Right atrium auricular region (tissue), 2 donors: ENCODE data around the gene BICDL2. TPM values are rescaled to one million over a fixed set of nuclear protein-coding genes. Genes with fewer than 3 reads are reported as not detected.
"Not testable (repeated sequence)": the region's sequence is repeated elsewhere in the genome, so short reads cannot be mapped to it uniquely, and the experiment has no call there.

Source experiments
- DNase-seq: peaks from one replicate; pipeline ENCODE4 v3.0.0-alpha.2; 2019; ENCODE audit warnings: low spot score
- H3K27ac ChIP-seq, 2 donors: fragments of 200-600 bp; sonication (generic); 1 replicate in 1 of 2; 2 replicates in 1 of 2; pipeline ENCODE4 v1.5.1; 2016 to 2019
- H3K27me3 ChIP-seq, 2 donors: fragments of 200-600 bp; sonication (generic); one replicate each; pipeline versions ENCODE4 v1.5.1 to v1.6.0; 2017 to 2019
- H3K36me3 ChIP-seq: fragments of 200-600 bp; sonication (generic); one replicate; pipeline ENCODE4 v1.5.1; 2016
- H3K4me1 ChIP-seq, 2 donors: fragments of 200-600 bp; sonication (generic); one replicate each; pipeline versions ENCODE4 v1.5.1 to v1.6.0; 2017 to 2019
- H3K4me3 ChIP-seq, 2 donors: fragments of 200-600 bp; sonication (generic); 1 replicate in 1 of 2; 2 replicates in 1 of 2; pipeline ENCODE4 v1.5.1; 2017 to 2019; ENCODE audit warnings: mild to moderate bottlenecking in 1 of 2, moderate library complexity in 1 of 2
- H3K9me3 ChIP-seq, 2 donors: fragments of 200-600 bp; sonication (generic); one replicate each; pipeline ENCODE4 v1.5.1; 2019
- total RNA-seq, 2 donors: library from RNA; depleted of rRNA; stranded (reverse); fragments of >200 nt; gene quantifications; one replicate each; pipeline ENCODE4 v1.1.0, GENCODE V29; 2016
- TF ChIP-seq, protein P1 (sequence below), 2 donors: fragments of 200-600 bp; sonication (generic); IDR thresholded peaks; one replicate each; pipeline ENCODE4 v1.5.1; 2019; ENCODE audit warnings: antibody characterized with exemption in 2 of 2

BICDL2 gene, protein sequence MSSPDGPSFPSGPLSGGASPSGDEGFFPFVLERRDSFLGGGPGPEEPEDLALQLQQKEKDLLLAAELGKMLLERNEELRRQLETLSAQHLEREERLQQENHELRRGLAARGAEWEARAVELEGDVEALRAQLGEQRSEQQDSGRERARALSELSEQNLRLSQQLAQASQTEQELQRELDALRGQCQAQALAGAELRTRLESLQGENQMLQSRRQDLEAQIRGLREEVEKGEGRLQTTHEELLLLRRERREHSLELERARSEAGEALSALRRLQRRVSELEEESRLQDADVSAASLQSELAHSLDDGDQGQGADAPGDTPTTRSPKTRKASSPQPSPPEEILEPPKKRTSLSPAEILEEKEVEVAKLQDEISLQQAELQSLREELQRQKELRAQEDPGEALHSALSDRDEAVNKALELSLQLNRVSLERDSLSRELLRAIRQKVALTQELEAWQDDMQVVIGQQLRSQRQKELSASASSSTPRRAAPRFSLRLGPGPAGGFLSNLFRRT
- total RNA-seq = under 1 TPM in 1 of 2 donors, not detected in 1; 0.28 TPM

DNA sequence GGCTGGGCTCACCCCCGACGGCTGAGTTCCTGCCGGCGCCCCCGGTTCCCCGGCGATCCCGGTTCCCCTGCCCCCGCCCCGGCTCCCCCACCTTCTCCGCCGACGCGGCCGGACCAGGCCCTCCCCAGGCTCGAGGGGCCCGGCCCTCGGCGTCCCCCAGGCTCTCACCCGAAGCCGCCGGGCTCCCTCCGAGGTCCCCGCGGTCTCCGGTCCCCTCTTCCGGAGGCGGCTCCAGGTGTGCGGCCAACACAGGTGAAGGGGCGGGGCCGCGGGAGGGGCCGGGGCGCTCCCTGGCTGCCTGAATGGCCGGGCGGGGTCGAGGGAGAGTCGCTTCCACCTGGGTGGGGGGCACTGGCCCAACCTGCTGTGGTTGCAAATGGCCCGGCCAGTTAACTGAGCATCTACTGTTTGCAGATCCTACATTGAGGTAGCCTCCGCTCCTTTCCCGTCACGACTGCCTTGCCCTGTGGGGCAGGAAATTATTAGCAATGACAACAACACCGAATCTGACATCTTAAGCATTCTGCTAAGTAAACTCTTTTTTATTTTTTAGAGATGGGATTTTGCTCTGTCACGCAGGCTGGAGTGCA is at the start of gene BICDL2:
TSS of gene BICDL2 (minus strand) at position 219 of the 590 bp plus-strand sequence. CDS start 1,448 bp downstream, outside the sequence.
- Histone ChIP-seq H3K4me3 (peak within 1 kb of the TSS in 1 of 2 donors; percentile 12), H3K27me3 (peaks cover 9 to 36% of the 10 kb centered on the region in 2 donors), H3K27ac (no peak within 1 kb of the TSS), H3K4me1 (peaks cover 0 to 12% of the 10 kb centered on the region in 2 donors), H3K36me3 (no peaks in the 10 kb centered on the region), H3K9me3 (no peaks in the 10 kb centered on the region)
- TF ChIP-seq, protein P1, sequence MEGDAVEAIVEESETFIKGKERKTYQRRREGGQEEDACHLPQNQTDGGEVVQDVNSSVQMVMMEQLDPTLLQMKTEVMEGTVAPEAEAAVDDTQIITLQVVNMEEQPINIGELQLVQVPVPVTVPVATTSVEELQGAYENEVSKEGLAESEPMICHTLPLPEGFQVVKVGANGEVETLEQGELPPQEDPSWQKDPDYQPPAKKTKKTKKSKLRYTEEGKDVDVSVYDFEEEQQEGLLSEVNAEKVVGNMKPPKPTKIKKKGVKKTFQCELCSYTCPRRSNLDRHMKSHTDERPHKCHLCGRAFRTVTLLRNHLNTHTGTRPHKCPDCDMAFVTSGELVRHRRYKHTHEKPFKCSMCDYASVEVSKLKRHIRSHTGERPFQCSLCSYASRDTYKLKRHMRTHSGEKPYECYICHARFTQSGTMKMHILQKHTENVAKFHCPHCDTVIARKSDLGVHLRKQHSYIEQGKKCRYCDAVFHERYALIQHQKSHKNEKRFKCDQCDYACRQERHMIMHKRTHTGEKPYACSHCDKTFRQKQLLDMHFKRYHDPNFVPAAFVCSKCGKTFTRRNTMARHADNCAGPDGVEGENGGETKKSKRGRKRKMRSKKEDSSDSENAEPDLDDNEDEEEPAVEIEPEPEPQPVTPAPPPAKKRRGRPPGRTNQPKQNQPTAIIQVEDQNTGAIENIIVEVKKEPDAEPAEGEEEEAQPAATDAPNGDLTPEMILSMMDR (IDR thresholded peaks at IDR 0.05) = no peak
- DNase-seq = no peak

DNA sequence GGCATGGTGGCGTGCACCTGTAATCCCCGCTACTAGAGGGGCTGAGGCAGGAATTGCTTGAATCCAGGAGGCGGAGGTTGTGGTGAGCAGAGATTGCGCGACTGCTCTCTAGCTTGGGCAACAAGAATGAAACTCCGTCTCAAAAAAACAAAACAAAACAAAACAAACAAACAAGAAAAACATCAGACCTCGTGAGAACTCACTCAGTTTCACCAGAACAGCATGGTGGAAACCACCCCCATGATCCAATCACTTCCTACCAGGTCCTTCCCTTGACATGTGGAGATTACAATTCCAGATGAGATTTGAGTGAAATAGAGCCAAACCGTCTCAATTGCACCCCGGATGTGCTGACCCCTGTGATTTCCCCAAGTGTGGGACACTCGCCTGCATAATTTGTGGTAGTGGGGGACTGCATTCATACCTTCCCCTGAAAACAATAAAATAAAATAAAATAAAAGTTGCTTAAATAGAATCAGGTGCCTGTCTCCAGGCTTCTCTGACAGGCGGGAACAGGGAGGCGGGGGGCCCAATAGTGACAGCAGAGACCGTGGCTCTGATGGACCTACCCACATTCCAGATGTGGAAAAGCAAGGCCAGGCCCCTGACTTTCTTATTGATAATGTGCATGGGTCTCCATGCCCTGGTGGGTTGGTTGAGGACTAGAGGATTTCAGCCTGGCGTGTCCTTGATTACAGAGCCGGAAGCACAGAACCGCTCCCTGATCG is 49.3 kb upstream of the BICDL2 start:
- Histone ChIP-seq H3K36me3 (no peaks in the 10 kb centered on the region), H3K9me3 (no peaks in the 10 kb centered on the region), H3K4me3 (peak overlapping the region; percentile 24 to 42), H3K4me1 (peaks cover 0 to 26% of the 10 kb centered on the region in 2 donors), H3K27ac (peak overlapping the region; percentile 63 to 73), H3K27me3 (no peaks in the 10 kb centered on the region)
- TF ChIP-seq, protein P1 (IDR thresholded peaks at IDR 0.05) = no peak
- DNase-seq = no peak

DNA sequence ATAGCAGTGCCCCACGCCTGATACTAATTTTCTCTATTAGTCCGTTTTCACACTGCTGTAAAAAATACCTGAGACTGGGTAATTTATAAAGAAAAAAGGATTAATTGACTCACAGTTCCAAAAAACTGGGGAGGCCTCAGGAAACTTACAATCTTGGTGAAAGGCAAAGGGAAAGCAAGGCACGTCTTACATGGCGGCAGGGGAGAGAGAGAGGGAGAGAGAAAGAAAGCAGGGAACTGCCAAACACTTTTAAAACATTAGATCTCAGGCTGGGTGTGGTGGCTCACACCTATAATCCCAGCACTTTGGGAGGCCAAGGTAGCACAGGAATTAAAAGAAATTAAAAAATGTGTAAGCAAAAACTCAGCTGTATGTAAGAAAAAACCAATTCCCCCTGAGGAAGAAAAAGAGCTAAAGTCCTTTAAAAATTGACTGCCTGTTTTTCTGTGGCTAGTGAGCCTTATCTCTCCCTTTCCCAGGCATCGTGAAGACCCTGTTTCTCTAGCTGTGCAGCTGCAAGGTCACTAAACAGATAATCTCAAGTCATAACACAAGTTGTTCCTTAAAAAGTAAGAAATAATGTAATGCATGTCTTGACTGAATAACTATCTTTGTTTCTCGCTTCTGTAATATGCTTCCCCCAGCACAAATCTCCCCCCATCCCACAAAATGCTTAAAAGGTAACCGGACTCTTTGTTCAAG is 48.4 kb upstream of the BICDL2 start:
- Histone ChIP-seq H3K27ac (no peak overlapping the region), H3K9me3 (no peaks in the 10 kb centered on the region), H3K27me3 (no peaks in the 10 kb centered on the region), H3K4me1 (peaks cover 0 to 26% of the 10 kb centered on the region in 2 donors), H3K4me3 (no peak overlapping the region), H3K36me3 (no peaks in the 10 kb centered on the region)
- TF ChIP-seq, protein P1 (IDR thresholded peaks at IDR 0.05) = no peak
- no peak for DNase-seq

DNA sequence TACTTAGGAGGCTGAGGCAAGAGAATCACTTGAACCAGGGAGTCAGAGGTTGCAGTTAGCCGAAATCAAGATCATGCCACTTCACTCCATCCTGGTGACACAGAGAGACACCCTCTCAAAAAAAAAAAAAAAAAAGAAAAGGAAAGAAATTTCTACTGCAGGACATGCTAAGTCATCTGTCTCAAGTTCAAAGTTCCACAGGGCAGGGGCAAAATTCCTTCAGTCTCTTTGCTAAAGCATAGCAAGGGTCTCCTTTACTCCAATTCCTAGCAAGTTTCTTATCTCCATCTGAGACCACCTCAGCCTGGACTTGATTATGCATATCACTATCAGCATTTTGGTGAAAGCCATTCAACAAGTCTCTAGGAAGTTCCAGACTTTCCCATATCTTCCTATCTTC is 47.7 kb upstream of the BICDL2 start:
- TF ChIP-seq, protein P1 (IDR thresholded peaks at IDR 0.05) = no peak
- Histone ChIP-seq H3K36me3 (no peaks in the 10 kb centered on the region), H3K27me3 (no peaks in the 10 kb centered on the region), H3K4me3 (no peak overlapping the region), H3K9me3 (no peaks in the 10 kb centered on the region), H3K4me1 (peaks cover 0 to 26% of the 10 kb centered on the region in 2 donors), H3K27ac (no peak overlapping the region)
- DNase-seq = no peak

DNA sequence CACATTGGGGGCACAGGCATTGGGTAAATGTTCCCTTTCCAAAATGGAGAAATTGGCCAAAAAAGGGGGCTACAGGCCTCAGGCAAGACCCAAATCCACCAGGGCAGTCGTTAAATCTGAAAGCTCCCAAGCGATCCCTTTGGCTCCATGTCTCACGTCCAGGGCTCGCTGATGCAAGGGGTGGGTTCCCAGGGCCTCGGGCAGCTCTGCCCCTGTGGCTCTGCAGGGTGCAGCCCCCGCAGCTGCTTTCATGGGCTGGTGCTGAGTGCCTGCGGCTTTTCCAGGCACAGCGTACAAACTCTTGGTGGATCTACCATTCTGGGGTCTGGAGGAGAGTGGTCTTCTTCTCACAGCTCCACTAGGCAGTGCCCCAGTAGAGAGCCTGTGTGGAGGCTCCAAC is 46.7 kb upstream of the BICDL2 start:
- not testable (repeated sequence) for H3K27ac ChIP-seq, H3K36me3 ChIP-seq, DNase-seq, H3K27me3 ChIP-seq, H3K9me3 ChIP-seq, H3K4me3 ChIP-seq
- peaks cover 0 to 24% of the 10 kb centered on the region in 2 donors for H3K4me1 ChIP-seq

DNA sequence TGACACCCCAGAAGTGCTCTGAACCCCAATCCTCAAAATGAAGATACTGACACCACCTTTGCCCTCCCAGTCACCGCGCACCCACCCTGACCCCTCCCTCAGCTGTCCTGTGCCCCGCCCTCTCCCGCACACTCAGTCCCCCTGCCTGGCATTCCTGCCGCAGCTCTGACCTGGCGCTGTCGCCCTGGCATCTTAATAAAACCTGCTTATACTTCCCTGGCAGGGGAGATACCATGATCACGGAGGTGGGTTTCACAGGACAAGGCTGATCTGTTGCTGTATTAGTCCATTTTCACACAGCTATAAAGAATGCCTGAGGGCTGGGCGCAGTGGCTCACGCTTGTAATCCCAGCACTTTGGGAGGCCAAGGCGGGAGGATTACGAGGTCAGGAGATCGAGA is 45.2 kb upstream of the BICDL2 start:
- not testable (repeated sequence) for H3K4me3 ChIP-seq, H3K4me1 ChIP-seq, H3K27me3 ChIP-seq, H3K27ac ChIP-seq, H3K9me3 ChIP-seq, H3K36me3 ChIP-seq, DNase-seq
